Keratinocyte (primary cell): ENCODE data around the gene IQCE. TPM values are rescaled to one million over a fixed set of nuclear protein-coding genes. Genes with fewer than 3 reads are reported as not detected.

Source experiments
- DNase-seq: peaks from one replicate; pipeline ENCODE4 v3.0.0-alpha.2; 2011; ENCODE audit warnings: low read depth, missing footprints, low spot score
- FAIRE-seq: peaks from 2 replicates; lab custom pipeline; 2011; peaks lifted over from hg19 to GRCh38; lab: Jason Lieb, UNC
- H2AFZ ChIP-seq: 2 replicates; pipeline ENCODE4 v1.6.0; 2012; ENCODE audit warnings: low read length, control low read depth, inconsistent platforms; ENCODE audit not compliant: control insufficient read depth
- H3K27ac ChIP-seq: 2 replicates; pipeline ENCODE4 v1.5.1; 2011; ENCODE audit warnings: low read length; ENCODE audit not compliant: control insufficient read depth, insufficient read depth
- H3K27me3 ChIP-seq: 3 replicates; pipeline ENCODE4 v1.6.0; 2011; ENCODE audit warnings: low read length; ENCODE audit not compliant: control insufficient read depth, insufficient read depth; ENCODE audit errors: extremely low read depth
- H3K36me3 ChIP-seq, 2 experiments: 2 replicates in 1 of 2; 3 replicates in 1 of 2; pipeline ENCODE4 v1.5.1; 2011; ENCODE audit warnings: low read length in 2 of 2, mild to moderate bottlenecking in 1 of 2; ENCODE audit not compliant: control insufficient read depth in 2 of 2, insufficient read depth in 2 of 2; ENCODE audit errors: extremely low read depth in 1 of 2
- H3K4me1 ChIP-seq: 3 replicates; pipeline ENCODE4 v1.5.1; 2011; ENCODE audit warnings: low read length; ENCODE audit not compliant: control insufficient read depth, insufficient read depth; ENCODE audit errors: extremely low read depth
- H3K4me2 ChIP-seq: 3 replicates; pipeline ENCODE4 v1.6.0; 2011; ENCODE audit warnings: low read depth, low read length; ENCODE audit not compliant: control insufficient read depth, insufficient read depth; ENCODE audit errors: extremely low read depth
- H3K4me3 ChIP-seq, 3 experiments: fragments of 200-600 bp in 1 of 3; sonication (generic) in 1 of 3; 2 replicates in 2 of 3; 3 replicates in 1 of 3; pipeline ENCODE4 v1.5.1; 2011 to 2016; ENCODE audit warnings: low read length in 3 of 3, mild to moderate bottlenecking in 3 of 3, control low read depth in 2 of 3, inconsistent platforms in 1 of 3, low read depth in 1 of 3, mixed read lengths in 1 of 3, mixed run types in 1 of 3, moderate library complexity in 1 of 3; ENCODE audit not compliant: control insufficient read depth in 2 of 3, insufficient read depth in 2 of 3; ENCODE audit errors: extremely low read depth in 1 of 3
- H3K79me2 ChIP-seq: 2 replicates; pipeline ENCODE4 v1.6.0; 2012; ENCODE audit warnings: low read length; ENCODE audit not compliant: control insufficient read depth, insufficient read depth
- H3K9ac ChIP-seq: 3 replicates; pipeline ENCODE4 v1.6.0; 2011; ENCODE audit warnings: low read length; ENCODE audit not compliant: control insufficient read depth, insufficient read depth; ENCODE audit errors: extremely low read depth
- H3K9me1 ChIP-seq: 3 replicates; pipeline ENCODE4 v1.6.0; 2011; ENCODE audit warnings: low read length; ENCODE audit not compliant: control insufficient read depth, insufficient read depth; ENCODE audit errors: extremely low read depth
- H3K9me3 ChIP-seq: 2 replicates; pipeline ENCODE4 v1.5.1; 2012; ENCODE audit warnings: low read depth, low read length; ENCODE audit not compliant: control insufficient read depth
- H4K20me1 ChIP-seq: 3 replicates; pipeline ENCODE4 v1.6.0; 2011; ENCODE audit warnings: low read length; ENCODE audit not compliant: control insufficient read depth, insufficient read depth; ENCODE audit errors: extremely low read depth
- EZH2 ChIP-seq: IDR thresholded peaks from one replicate; pipeline ENCODE4 v1.6.1; 2012; ENCODE audit warnings: inconsistent platforms, mild to moderate bottlenecking, low read length, moderate library complexity
- dilution Hi-C: fragments of 300-500 bp; cut with MboI; formaldehyde crosslinking; loops from one replicate; pipeline ENCODE4 v1.7.0; 2020; ENCODE audit warnings: low sequenced_read_pairs; ENCODE audit not compliant: extremely low pct_ligation_motif_present
- polyA plus RNA-seq, 5 experiments: library from polyadenylated mRNA; depleted of rRNA in 3 of 5; stranded (reverse) in 3 of 5; stranded (forward) in 1 of 5; unstranded in 1 of 5; fragments of >200 nt; gene quantifications; 1 replicate in 1 of 5; 2 replicates in 3 of 5; 3 replicates in 1 of 5; pipeline versions ENCODE4 v1.2.1 to v1.2.3, GENCODE V29; 2011 to 2012; ENCODE audit warnings: missing spikeins in 2 of 5, low read depth in 1 of 5, low replicate concordance in 1 of 5
- TF ChIP-seq, protein P1 (sequence below), 3 experiments: IDR thresholded peaks in 1 of 3; conservative IDR thresholded peaks in 1 of 3; optimal IDR thresholded peaks in 1 of 3; 2 replicates in 2 of 3; 3 replicates in 1 of 3; pipeline versions ENCODE3 to v1.5.1; 2011; ENCODE audit warnings: low read length in 3 of 3, mild to moderate bottlenecking in 3 of 3, moderate library complexity in 2 of 3, control low read depth in 1 of 3, inconsistent platforms in 1 of 3; ENCODE audit not compliant: insufficient read depth in 2 of 3; ENCODE audit errors: extremely low read depth in 1 of 3

IQCE gene
- polyA plus RNA-seq, 1 donor (not counting 4 experiments of a cell fraction or from before 2014, with no cell fraction given), result 5.2 TPM

DNA sequence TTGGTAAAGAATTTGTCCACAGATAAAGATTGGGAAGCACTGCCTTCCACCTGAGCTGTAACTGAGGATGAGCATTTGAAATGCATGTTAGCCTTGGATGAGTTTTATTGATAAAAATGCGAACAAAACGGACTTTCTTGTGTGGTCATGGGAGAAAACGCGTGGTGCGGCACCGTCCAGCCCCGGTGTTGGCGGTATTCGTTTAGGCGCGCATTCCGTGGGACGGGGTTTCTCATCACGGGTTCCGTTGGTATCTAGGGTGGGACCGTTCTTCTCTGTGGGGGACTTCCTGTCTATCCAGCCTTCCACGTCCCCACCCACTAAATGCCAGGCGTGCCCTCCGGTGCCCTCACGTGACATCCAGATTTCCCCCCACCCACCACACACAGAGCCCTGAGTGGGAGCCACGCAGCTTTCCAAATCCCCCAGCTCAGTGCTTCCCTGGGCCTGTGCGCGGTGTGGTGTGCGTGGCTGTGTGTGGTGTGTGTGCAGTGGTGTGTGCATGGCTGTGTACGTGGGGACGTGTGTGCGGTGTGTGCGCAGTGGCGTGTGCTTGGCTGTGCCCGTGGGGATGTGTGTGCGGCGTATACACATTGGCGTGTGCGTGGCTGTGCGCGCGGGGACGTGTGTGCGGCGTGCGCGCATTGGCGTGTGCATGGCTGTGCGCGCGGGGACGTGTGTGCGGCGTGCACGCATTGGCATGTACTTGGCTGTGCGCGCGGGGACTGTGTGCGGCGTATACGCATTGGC is 18.1 kb downstream of the IQCE start:
- Histone ChIP-seq H3K9me3 (no peaks in the 10 kb centered on the region), H3K4me1 (peaks cover 8% of the 10 kb centered on the region), H3K4me2 (no peak overlapping the region), H3K4me3 (no peak overlapping the region), H3K9me1 (no peaks in the 10 kb centered on the region), H3K27ac (no peak overlapping the region), H3K9ac (no peak overlapping the region), H2AFZ (no peak overlapping the region), H3K27me3 (no peaks in the 10 kb centered on the region), H3K36me3 (peaks cover 8 to 16% of the 10 kb centered on the region in 2 experiments), H4K20me1 (no peaks in the 10 kb centered on the region), H3K79me2 (no peaks in the 10 kb centered on the region)
- dilution Hi-C loops, result no loop called here
- no peak for DNase-seq
- TF ChIP-seq EZH2, result no peak
- TF ChIP-seq, protein P1, sequence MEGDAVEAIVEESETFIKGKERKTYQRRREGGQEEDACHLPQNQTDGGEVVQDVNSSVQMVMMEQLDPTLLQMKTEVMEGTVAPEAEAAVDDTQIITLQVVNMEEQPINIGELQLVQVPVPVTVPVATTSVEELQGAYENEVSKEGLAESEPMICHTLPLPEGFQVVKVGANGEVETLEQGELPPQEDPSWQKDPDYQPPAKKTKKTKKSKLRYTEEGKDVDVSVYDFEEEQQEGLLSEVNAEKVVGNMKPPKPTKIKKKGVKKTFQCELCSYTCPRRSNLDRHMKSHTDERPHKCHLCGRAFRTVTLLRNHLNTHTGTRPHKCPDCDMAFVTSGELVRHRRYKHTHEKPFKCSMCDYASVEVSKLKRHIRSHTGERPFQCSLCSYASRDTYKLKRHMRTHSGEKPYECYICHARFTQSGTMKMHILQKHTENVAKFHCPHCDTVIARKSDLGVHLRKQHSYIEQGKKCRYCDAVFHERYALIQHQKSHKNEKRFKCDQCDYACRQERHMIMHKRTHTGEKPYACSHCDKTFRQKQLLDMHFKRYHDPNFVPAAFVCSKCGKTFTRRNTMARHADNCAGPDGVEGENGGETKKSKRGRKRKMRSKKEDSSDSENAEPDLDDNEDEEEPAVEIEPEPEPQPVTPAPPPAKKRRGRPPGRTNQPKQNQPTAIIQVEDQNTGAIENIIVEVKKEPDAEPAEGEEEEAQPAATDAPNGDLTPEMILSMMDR (optimal IDR thresholded peaks at IDR 0.05 in 1 of 3, IDR thresholded peaks at IDR 0.05 in 1 of 3, conservative IDR thresholded peaks at IDR 0.05 in 1 of 3; ENCODE audit: extremely low read depth in 1 of 3, insufficient read depth in 2 of 3, low read length in 3 of 3), result no peak
- no peak for FAIRE-seq

DNA sequence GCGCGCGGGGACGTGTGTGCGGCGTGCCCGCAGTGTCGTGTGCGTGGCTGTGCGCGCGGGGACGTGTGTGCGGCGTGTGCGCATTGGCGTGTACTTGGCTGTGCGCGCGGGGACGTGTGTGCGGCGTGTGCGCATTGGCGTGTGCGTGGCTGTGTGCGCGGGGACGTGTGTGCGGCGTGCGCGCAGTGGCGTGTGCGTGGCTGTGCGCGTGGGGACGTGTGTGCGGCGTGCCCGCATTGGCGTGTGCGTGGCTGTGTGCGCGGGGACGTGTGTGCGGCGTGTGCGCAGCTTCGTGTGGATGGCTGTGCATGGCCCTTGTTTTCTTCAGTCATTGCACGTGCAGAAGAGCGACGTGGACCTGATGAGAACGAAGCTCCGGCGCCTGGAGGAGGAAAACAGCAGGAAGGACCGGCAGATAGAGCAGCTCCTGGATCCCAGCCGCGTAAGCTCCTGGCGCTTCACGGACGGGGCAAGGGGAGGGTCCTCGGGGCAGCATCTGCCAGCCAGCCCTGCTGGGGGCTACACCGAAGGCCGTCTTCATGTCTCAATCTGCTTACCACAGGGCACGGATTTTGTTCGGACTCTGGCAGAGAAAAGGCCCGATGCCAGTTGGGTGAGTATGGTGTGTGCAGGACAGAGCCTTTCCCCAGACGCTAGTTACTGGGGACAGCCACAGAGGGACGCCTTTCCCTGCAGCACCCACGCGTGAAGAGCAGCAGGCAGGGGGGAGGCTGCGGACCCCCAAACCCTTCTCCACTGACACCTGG is 19.3 kb downstream of the IQCE start:
- Histone ChIP-seq H3K4me1 (no peaks in the 10 kb centered on the region), H3K27me3 (no peaks in the 10 kb centered on the region), H3K4me3 (no peak overlapping the region), H3K36me3 (peaks cover 6 to 16% of the 10 kb centered on the region in 2 experiments), H3K79me2 (no peaks in the 10 kb centered on the region), H3K9ac (no peak overlapping the region), H3K9me3 (no peaks in the 10 kb centered on the region), H4K20me1 (no peaks in the 10 kb centered on the region), H3K27ac (no peak overlapping the region), H3K9me1 (no peaks in the 10 kb centered on the region), H3K4me2 (no peak overlapping the region), H2AFZ (no peak overlapping the region)
- DNase-seq, result no peak
- no peak for FAIRE-seq
- dilution Hi-C loops, result no loop called here
- TF ChIP-seq EZH2, result no peak
- TF ChIP-seq, protein P1 (optimal IDR thresholded peaks at IDR 0.05 in 1 of 3, IDR thresholded peaks at IDR 0.05 in 1 of 3, conservative IDR thresholded peaks at IDR 0.05 in 1 of 3; ENCODE audit: extremely low read depth in 1 of 3, insufficient read depth in 2 of 3, low read length in 3 of 3), result no peak
